Nephron (organoid): ENCODE measurements around the gene LMO3.

Source experiments
- H3K27ac Mint-ChIP-seq, 3 experiments: 2 replicates each; pipeline ENCODE4 v1.8.0; 2020; ENCODE audit warnings: mixed read lengths in 3 of 3, mild to moderate bottlenecking in 2 of 3, moderate library complexity in 1 of 3
- H3K27me3 Mint-ChIP-seq: 2 replicates; pipeline ENCODE4 v1.8.0; 2021; ENCODE audit warnings: low read depth, mild to moderate bottlenecking, moderate library complexity, mixed read lengths
- H3K36me3 Mint-ChIP-seq: 2 replicates; pipeline ENCODE4 v1.8.0; 2020; ENCODE audit warnings: low read depth, mixed read lengths
- H3K4me1 Mint-ChIP-seq: 2 replicates; pipeline ENCODE4 v1.8.0; 2020; ENCODE audit warnings: mixed read lengths
- H3K4me3 Mint-ChIP-seq, 3 experiments: 2 replicates each; pipeline ENCODE4 v1.8.0; 2020; ENCODE audit warnings: mild to moderate bottlenecking in 3 of 3, mixed read lengths in 3 of 3, moderate library complexity in 2 of 3
- H3K9me3 Mint-ChIP-seq: 2 replicates; pipeline ENCODE4 v1.8.0; 2020; ENCODE audit warnings: mixed read lengths
- CTCF ChIP-seq, 3 experiments: fragments of 200-600 bp; sonication (generic); IDR thresholded peaks; one replicate each; pipeline ENCODE4 v1.5.0; 2021; ENCODE audit warnings: antibody characterized with exemption in 3 of 3; ENCODE audit not compliant: unreplicated experiment in 3 of 3

LMO3 gene

GRCh38 chr12:16606117-16606200 lies at the start of gene LMO3:
Gene LMO3 (minus strand): TSS chr12:16606162. CDS start chr12:16600860, 5,302 bp downstream.
- Mint-ChIP-seq H3K36me3 (no peaks in the 10 kb centered on the region), H3K4me1 (peaks cover 61% of the 10 kb centered on the region), H3K27ac (peak within 1 kb of the TSS; percentile 7 to 48 (median 18)), H3K4me3 (peak within 1 kb of the TSS; percentile 83 to 87 (median 86)), H3K27me3 (peaks cover 82% of the 10 kb centered on the region), H3K9me3 (no peaks in the 10 kb centered on the region)
- no peak for TF ChIP-seq CTCF (IDR thresholded peaks at IDR 0.05; ENCODE audit: unreplicated experiment in 3 of 3)

GRCh38 chr12:16636435-16637055 lies 30.6 kb upstream of the LMO3 start:
- Mint-ChIP-seq H3K4me1 (no peaks in the 10 kb centered on the region), H3K4me3 (no peak overlapping the region), H3K27ac (no peak overlapping the region), H3K36me3 (no peaks in the 10 kb centered on the region), H3K27me3 (no peaks in the 10 kb centered on the region), H3K9me3 (peaks cover 4% of the 10 kb centered on the region)
- TF ChIP-seq CTCF (IDR thresholded peaks at IDR 0.05; ENCODE audit: unreplicated experiment in 3 of 3): no peak

- Mint-ChIP-seq H3K27me3 (no peaks in the 10 kb centered on the region), H3K36me3 (no peaks in the 10 kb centered on the region), H3K4me3 (no peak overlapping the region), H3K27ac (no peak overlapping the region), H3K4me1 (no peaks in the 10 kb centered on the region), H3K9me3 (no peaks in the 10 kb centered on the region)
- no peak for TF ChIP-seq CTCF (IDR thresholded peaks at IDR 0.05; ENCODE audit: unreplicated experiment in 3 of 3)
Observed at GRCh38 chr12:16634786-16635185, 28.8 kb upstream of the LMO3 start.

GRCh38 chr12:16626991-16627390 lies 21.0 kb upstream of the LMO3 start:
- Mint-ChIP-seq H3K4me1 (no peaks in the 10 kb centered on the region), H3K4me3 (no peak overlapping the region), H3K36me3 (no peaks in the 10 kb centered on the region), H3K9me3 (no peaks in the 10 kb centered on the region), H3K27me3 (no peaks in the 10 kb centered on the region), H3K27ac (no peak overlapping the region)
- no peak for TF ChIP-seq CTCF (IDR thresholded peaks at IDR 0.05; ENCODE audit: unreplicated experiment in 3 of 3)

GRCh38 chr12:16622338-16622737 lies 16.4 kb upstream of the LMO3 start:
- no peak for TF ChIP-seq CTCF (IDR thresholded peaks at IDR 0.05; ENCODE audit: unreplicated experiment in 3 of 3)
- Mint-ChIP-seq H3K36me3 (no peaks in the 10 kb centered on the region), H3K27me3 (no peaks in the 10 kb centered on the region), H3K4me3 (no peak overlapping the region), H3K27ac (no peak overlapping the region), H3K9me3 (no peaks in the 10 kb centered on the region), H3K4me1 (no peaks in the 10 kb centered on the region)

GRCh38 chr12:16619537-16619936 lies 13.6 kb upstream of the LMO3 start:
- no peak for TF ChIP-seq CTCF (IDR thresholded peaks at IDR 0.05; ENCODE audit: unreplicated experiment in 3 of 3)
- no peaks in the 10 kb centered on the region for H3K4me1 Mint-ChIP-seq
- peaks cover 15% of the 10 kb centered on the region for H3K27me3 Mint-ChIP-seq
- no peaks in the 10 kb centered on the region for H3K36me3 Mint-ChIP-seq
- H3K27ac Mint-ChIP-seq: no peak overlapping the region
- no peaks in the 10 kb centered on the region for H3K9me3 Mint-ChIP-seq
- no peak overlapping the region for H3K4me3 Mint-ChIP-seq
